Fibroblast of lung (primary cell): ENCODE measurements around the gene GALNT17. TPM values are rescaled to one million over a fixed set of nuclear protein-coding genes. Genes with fewer than 3 reads are reported as not detected.
A peak's percentile ranks its signal among the peaks of the same experiment; 100 is the strongest.

Experiments used
- DNase-seq, 2 donors: peaks; one replicate each; pipeline versions ENCODE4 v3.0.0 to v3.0.0-alpha.2; 2010; ENCODE audit warnings: low read depth in 2 of 2
- H2AFZ ChIP-seq: 2 replicates; pipeline ENCODE4 v1.5.1; 2012; ENCODE audit warnings: low read length, control low read depth, inconsistent platforms
- H3K27ac ChIP-seq: 2 replicates; pipeline ENCODE4 v1.5.1; 2011; ENCODE audit warnings: low read length, control low read depth; ENCODE audit not compliant: insufficient read depth
- H3K27me3 ChIP-seq: 2 replicates; pipeline ENCODE4 v1.5.1; 2011; ENCODE audit warnings: mild to moderate bottlenecking, low read length; ENCODE audit not compliant: control insufficient read depth, insufficient read depth
- H3K36me3 ChIP-seq: 2 replicates; pipeline ENCODE4 v1.5.1; 2011; ENCODE audit warnings: low read length; ENCODE audit not compliant: control insufficient read depth, insufficient read depth
- H3K4me1 ChIP-seq: 2 replicates; pipeline ENCODE4 v1.5.1; 2011; ENCODE audit warnings: low read length; ENCODE audit not compliant: control insufficient read depth, insufficient read depth; ENCODE audit errors: extremely low read depth
- H3K4me2 ChIP-seq: 2 replicates; pipeline ENCODE4 v1.5.1; 2011; ENCODE audit warnings: low read length, control low read depth; ENCODE audit not compliant: insufficient read depth; ENCODE audit errors: extremely low read depth
- H3K4me3 ChIP-seq, 4 experiments: fragments of 200-600 bp in 1 of 4; sonication (generic) in 1 of 4; replicated peaks in 1 of 4; 2 replicates each; pipeline ENCODE4 v1.5.1; 2011 to 2016; ENCODE audit warnings: low read length in 4 of 4, low read depth in 3 of 4, mild to moderate bottlenecking in 3 of 4, control low read depth in 2 of 4, inconsistent platforms in 1 of 4, mixed read lengths in 1 of 4; ENCODE audit not compliant: insufficient read depth in 1 of 4; ENCODE audit errors: control extremely low read depth in 1 of 4
- H3K79me2 ChIP-seq: 2 replicates; pipeline ENCODE4 v1.5.1; 2012; ENCODE audit warnings: mild to moderate bottlenecking, low read length, inconsistent platforms; ENCODE audit not compliant: control insufficient read depth, insufficient read depth
- H3K9ac ChIP-seq: 2 replicates; pipeline ENCODE4 v1.5.1; 2011; ENCODE audit warnings: mild to moderate bottlenecking, low read length, control low read depth; ENCODE audit not compliant: insufficient read depth
- H3K9me3 ChIP-seq: 2 replicates; pipeline ENCODE4 v1.5.1; 2012; ENCODE audit warnings: low read depth, low read length; ENCODE audit not compliant: control insufficient read depth, insufficient read depth
- H4K20me1 ChIP-seq: 2 replicates; pipeline ENCODE4 v1.5.1; 2011; ENCODE audit warnings: low read length; ENCODE audit not compliant: control insufficient read depth, insufficient read depth; ENCODE audit errors: extremely low read depth
- EZH2 ChIP-seq: IDR thresholded peaks from 2 replicates; pipeline ENCODE4 v1.5.1; 2012; ENCODE audit warnings: low read length, control low read depth, mild to moderate bottlenecking; ENCODE audit errors: missing control alignments
- polyA plus RNA-seq, 2 donors: library from polyadenylated mRNA; depleted of rRNA in 1 of 2; stranded (reverse) in 1 of 2; unstranded in 1 of 2; fragments of >200 nt; gene quantifications; 2 replicates each; pipeline ENCODE4 v1.2.1, GENCODE V29; 2011 to 2012; ENCODE audit warnings: missing spikeins in 1 of 2
- total RNA-seq: library from RNA; depleted of rRNA; stranded (reverse); fragments of >200 nt; gene quantifications from 2 replicates; pipeline ENCODE4 v1.2.1, GENCODE V29; 2014
- TF ChIP-seq, protein P1 (sequence below), 2 donors: IDR thresholded peaks in 1 of 2; conservative IDR thresholded peaks in 1 of 2; 1 replicate in 1 of 2; 2 replicates in 1 of 2; pipeline ENCODE4 v1.5.1; 2011 to 2012; ENCODE audit warnings: low read length in 2 of 2, control low read depth in 1 of 2, inconsistent platforms in 1 of 2, low read depth in 1 of 2, mild to moderate bottlenecking in 1 of 2

The GALNT17 gene
- total and polyA plus RNA-seq, 2 donors (not counting 1 experiment from before 2014, with no cell fraction given), result under 0.01 TPM; not detected in 1

DNA sequence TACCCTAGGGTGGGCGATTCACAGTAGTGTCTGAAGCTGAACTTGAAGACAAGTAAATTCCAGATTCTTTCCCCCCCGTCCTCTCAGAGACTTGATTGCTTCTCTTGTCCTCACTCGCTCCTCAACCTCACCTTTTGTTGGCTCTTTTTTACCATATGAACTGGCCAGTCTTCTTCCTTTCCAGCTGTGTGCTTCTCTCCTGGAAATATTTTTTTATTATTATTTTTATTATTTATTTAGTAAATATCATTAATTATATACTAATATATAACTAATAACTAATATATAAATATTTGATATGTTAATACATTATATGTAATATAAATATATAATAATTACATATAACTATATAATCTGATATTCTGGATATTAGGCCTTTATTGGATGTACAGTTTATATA is 484.3 kb downstream of the GALNT17 start:
- H3K9ac ChIP-seq, result no peak overlapping the region

DNA sequence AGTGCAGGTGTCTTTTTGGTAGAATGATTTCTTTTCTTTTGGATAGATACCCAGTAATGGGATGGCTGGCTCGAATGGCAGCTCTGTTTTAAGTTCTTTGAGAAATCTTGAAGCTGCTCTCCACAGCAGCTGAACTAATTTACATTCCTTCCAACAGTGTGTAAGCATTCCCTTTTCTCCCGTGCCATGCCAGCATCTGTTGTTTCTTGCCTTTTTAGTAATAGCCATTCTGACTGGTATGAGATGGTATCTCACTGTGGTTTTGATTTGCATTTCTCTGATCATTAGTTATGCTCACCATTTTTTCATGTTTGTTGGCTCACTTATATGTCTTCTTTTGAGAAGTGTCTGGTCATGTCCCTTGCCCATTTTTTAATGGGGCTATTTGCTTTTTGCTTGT is 486.3 kb downstream of the GALNT17 start:
- H3K36me3 ChIP-seq, result no peaks in the 10 kb centered on the region
- H3K9me3 ChIP-seq, result no peaks in the 10 kb centered on the region
- H3K27ac ChIP-seq, result no peak overlapping the region
- H3K9ac ChIP-seq, result no peak overlapping the region
- H3K4me2 ChIP-seq, result no peak overlapping the region
- no peaks in the 10 kb centered on the region for H3K79me2 ChIP-seq
- TF ChIP-seq, protein P1, sequence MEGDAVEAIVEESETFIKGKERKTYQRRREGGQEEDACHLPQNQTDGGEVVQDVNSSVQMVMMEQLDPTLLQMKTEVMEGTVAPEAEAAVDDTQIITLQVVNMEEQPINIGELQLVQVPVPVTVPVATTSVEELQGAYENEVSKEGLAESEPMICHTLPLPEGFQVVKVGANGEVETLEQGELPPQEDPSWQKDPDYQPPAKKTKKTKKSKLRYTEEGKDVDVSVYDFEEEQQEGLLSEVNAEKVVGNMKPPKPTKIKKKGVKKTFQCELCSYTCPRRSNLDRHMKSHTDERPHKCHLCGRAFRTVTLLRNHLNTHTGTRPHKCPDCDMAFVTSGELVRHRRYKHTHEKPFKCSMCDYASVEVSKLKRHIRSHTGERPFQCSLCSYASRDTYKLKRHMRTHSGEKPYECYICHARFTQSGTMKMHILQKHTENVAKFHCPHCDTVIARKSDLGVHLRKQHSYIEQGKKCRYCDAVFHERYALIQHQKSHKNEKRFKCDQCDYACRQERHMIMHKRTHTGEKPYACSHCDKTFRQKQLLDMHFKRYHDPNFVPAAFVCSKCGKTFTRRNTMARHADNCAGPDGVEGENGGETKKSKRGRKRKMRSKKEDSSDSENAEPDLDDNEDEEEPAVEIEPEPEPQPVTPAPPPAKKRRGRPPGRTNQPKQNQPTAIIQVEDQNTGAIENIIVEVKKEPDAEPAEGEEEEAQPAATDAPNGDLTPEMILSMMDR (conservative IDR thresholded peaks at IDR 0.05 in 1 of 2, IDR thresholded peaks at IDR 0.05 in 1 of 2; ENCODE audit: low read depth in 1 of 2, low read length in 2 of 2), result no peak
- peaks cover 2% of the 10 kb centered on the region for H3K4me1 ChIP-seq
- H4K20me1 ChIP-seq, result no peaks in the 10 kb centered on the region
- H3K4me3 ChIP-seq, result no peak overlapping the region
- DNase-seq, result peak in 1 of 2 donors; percentile 86
- no peaks in the 10 kb centered on the region for H3K27me3 ChIP-seq
- H2AFZ ChIP-seq, result no peak overlapping the region

More for the DNA sequence above, 484.3 kb downstream of the GALNT17 start:
- no peak overlapping the region for H3K27ac ChIP-seq
- H3K27me3 ChIP-seq, result no peaks in the 10 kb centered on the region
- H4K20me1 ChIP-seq, result no peaks in the 10 kb centered on the region
- H3K9me3 ChIP-seq, result no peaks in the 10 kb centered on the region
- TF ChIP-seq, protein P1 (conservative IDR thresholded peaks at IDR 0.05 in 1 of 2, IDR thresholded peaks at IDR 0.05 in 1 of 2; ENCODE audit: low read depth in 1 of 2, low read length in 2 of 2), result no peak
- H3K4me3 ChIP-seq, result no peak overlapping the region
- DNase-seq, result no peak
- H3K36me3 ChIP-seq, result no peaks in the 10 kb centered on the region
- H3K79me2 ChIP-seq, result no peaks in the 10 kb centered on the region
- peaks cover 4% of the 10 kb centered on the region for H3K4me1 ChIP-seq
- no peak overlapping the region for H2AFZ ChIP-seq
- H3K4me2 ChIP-seq, result no peak overlapping the region

DNA sequence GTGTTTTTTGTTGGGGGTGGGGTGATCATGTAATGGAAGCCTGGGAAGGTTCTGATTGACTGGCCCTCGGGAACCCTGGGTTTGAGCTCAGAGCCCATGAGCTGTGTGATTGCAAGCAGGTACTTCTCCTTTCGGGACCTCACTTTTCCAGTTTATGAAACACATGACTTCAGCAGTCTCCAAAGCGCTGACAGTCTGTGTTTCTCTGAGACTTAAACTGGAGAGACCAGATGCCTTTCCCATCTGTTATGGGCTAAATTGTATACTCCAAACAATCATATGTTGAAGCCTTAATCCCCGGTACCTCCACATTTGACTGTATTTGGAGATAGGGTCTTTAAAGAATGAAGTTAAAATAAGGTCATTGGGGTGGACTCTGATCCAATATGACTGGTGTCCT is 493.6 kb downstream of the GALNT17 start:
- H3K9me3 ChIP-seq, result no peaks in the 10 kb centered on the region
- no peaks in the 10 kb centered on the region for H4K20me1 ChIP-seq
- no peak overlapping the region for H3K27ac ChIP-seq
- H2AFZ ChIP-seq, result no peak overlapping the region
- no peak overlapping the region for H3K9ac ChIP-seq
- no peaks in the 10 kb centered on the region for H3K4me1 ChIP-seq
- H3K36me3 ChIP-seq, result no peaks in the 10 kb centered on the region
- H3K4me3 ChIP-seq, result no peak overlapping the region
- H3K27me3 ChIP-seq, result no peaks in the 10 kb centered on the region
- TF ChIP-seq, protein P1 (conservative IDR thresholded peaks at IDR 0.05 in 1 of 2, IDR thresholded peaks at IDR 0.05 in 1 of 2; ENCODE audit: low read depth in 1 of 2, low read length in 2 of 2), result no peak
- no peak for TF ChIP-seq EZH2
- no peak overlapping the region for H3K4me2 ChIP-seq
- DNase-seq, result no peak
- no peaks in the 10 kb centered on the region for H3K79me2 ChIP-seq
